GM12878 (cell line): Measurements from ENCODE around the gene HEXIM1.

Experiments
- BHLHE40 ChIP-seq, 2 experiments: fragments of 450-650 bp in 1 of 2; IDR thresholded peaks; 2 replicates each; pipeline ENCODE4 v1.6.1; 2011 to 2017; ENCODE audit warnings: low read depth in 2 of 2, borderline replicate concordance in 1 of 2, improper control_type of control experiment in 1 of 2, low read length in 1 of 2, mild to moderate bottlenecking in 1 of 2
- CBX3 ChIP-seq: fragments of 200-600 bp; sonication (generic); IDR thresholded peaks from 2 replicates; pipeline ENCODE4 v1.6.1; 2016; ENCODE audit warnings: low read depth, borderline replicate concordance
- KDM1A ChIP-seq: fragments of 200-600 bp; sonication (generic); IDR thresholded peaks from 2 replicates; pipeline ENCODE4 v1.6.1; 2016; ENCODE audit warnings: borderline replicate concordance
- POLR2AphosphoS5 ChIP-seq: IDR thresholded peaks from 2 replicates; pipeline ENCODE4 v1.6.1; 2011; ENCODE audit warnings: mild to moderate bottlenecking, low read length, inconsistent platforms
- RAD51 ChIP-seq: fragments of 450-650 bp; IDR thresholded peaks from 2 replicates; pipeline ENCODE4 v1.6.1; 2016; ENCODE audit warnings: moderate library complexity, mild to moderate bottlenecking, inconsistent platforms
- RELA ChIP-seq: fragments of 450-650 bp; IDR thresholded peaks from 2 replicates; pipeline ENCODE4 v1.8.0; 2014; ENCODE audit warnings: borderline replicate concordance; ENCODE audit not compliant: partially characterized antibody
- ZNF274 ChIP-seq: IDR thresholded peaks from one replicate; pipeline ENCODE4 v1.8.0; 2011; ENCODE audit not compliant: insufficient read length, insufficient read depth
- TF ChIP-seq, protein P1 (sequence below): IDR thresholded peaks from 2 replicates; pipeline ENCODE4 v1.6.1; 2011; ENCODE audit warnings: borderline replicate concordance, low read depth, mild to moderate bottlenecking, moderate library complexity, mixed read lengths, low read length; ENCODE audit not compliant: insufficient read depth; ENCODE audit errors: extremely low read length
- TF ChIP-seq, protein P2 (sequence below): fragments of 450-650 bp; IDR thresholded peaks from 2 replicates; pipeline ENCODE4 v1.6.1; 2017; ENCODE audit warnings: mild to moderate bottlenecking
- TF ChIP-seq, protein P3 (sequence below), 3 experiments: IDR thresholded peaks in 2 of 3; conservative IDR thresholded peaks in 1 of 3; 2 replicates each; pipeline ENCODE4 v1.5.1; 2011; ENCODE audit warnings: low read depth in 3 of 3, low read length in 3 of 3, mild to moderate bottlenecking in 3 of 3, control low read depth in 2 of 3, moderate library complexity in 2 of 3, inconsistent platforms in 1 of 3, mixed read lengths in 1 of 3; ENCODE audit not compliant: control insufficient read depth in 2 of 3, insufficient read depth in 1 of 3; ENCODE audit errors: extremely low read depth in 1 of 3

DNA sequence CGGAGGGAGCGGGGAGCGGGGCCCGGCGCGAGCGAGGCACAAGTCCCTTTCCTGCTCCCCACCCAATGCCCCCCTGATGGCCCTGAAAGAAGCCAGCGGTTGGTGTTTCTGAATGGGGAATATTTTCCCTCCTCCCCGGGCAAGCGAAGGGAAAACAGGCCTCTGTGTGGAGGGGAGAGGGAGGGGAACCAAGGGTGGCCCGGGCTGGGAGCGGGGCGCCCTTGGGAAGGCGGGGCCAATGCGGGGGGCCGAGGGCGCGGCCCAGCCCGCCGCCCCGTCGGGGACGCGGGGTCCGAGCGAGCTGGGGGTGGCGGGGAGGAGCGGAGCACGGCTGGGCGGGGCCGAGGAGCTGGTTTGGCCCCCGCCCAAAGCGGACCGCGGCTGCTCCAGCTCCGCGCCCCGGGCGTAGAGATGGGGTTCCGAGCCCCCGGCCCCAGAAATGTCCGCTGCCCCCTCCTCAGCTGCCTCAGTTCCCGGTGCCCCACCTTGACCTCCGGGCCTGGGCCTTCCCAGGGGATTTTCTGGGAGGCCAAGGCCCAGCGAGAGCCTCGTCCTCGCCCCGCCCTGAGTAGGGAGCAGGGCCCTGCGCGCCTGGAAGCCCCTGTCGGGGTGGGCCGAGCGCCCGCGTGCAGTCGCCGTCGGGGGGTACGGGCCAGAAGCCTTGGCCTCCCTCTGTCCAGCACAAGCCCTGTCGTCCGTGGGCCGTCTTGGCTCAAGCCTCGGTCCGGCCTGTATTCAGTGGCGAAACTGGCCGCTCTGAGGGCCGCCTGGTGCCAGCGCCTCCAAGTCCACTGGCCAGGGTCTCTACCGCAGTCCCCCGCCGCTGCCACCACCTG is 3.9 kb upstream of the HEXIM1 start:
- TF ChIP-seq POLR2AphosphoS5: no peak; the same call in 1 of the 2 replicates
- no peak for TF ChIP-seq RAD51
- TF ChIP-seq, protein P1, sequence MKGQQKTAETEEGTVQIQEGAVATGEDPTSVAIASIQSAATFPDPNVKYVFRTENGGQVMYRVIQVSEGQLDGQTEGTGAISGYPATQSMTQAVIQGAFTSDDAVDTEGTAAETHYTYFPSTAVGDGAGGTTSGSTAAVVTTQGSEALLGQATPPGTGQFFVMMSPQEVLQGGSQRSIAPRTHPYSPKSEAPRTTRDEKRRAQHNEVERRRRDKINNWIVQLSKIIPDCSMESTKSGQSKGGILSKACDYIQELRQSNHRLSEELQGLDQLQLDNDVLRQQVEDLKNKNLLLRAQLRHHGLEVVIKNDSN: no peak
- TF ChIP-seq CBX3: no peak
- TF ChIP-seq, protein P2, sequence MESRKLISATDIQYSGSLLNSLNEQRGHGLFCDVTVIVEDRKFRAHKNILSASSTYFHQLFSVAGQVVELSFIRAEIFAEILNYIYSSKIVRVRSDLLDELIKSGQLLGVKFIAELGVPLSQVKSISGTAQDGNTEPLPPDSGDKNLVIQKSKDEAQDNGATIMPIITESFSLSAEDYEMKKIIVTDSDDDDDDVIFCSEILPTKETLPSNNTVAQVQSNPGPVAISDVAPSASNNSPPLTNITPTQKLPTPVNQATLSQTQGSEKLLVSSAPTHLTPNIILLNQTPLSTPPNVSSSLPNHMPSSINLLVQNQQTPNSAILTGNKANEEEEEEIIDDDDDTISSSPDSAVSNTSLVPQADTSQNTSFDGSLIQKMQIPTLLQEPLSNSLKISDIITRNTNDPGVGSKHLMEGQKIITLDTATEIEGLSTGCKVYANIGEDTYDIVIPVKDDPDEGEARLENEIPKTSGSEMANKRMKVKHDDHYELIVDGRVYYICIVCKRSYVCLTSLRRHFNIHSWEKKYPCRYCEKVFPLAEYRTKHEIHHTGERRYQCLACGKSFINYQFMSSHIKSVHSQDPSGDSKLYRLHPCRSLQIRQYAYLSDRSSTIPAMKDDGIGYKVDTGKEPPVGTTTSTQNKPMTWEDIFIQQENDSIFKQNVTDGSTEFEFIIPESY: no peak
- TF ChIP-seq BHLHE40 (IDR thresholded peaks at IDR 0.05; ENCODE audit: borderline replicate concordance in 1 of 2, low read depth in 2 of 2, low read length in 1 of 2): no peak
- no peak for TF ChIP-seq KDM1A
- TF ChIP-seq, protein P3, sequence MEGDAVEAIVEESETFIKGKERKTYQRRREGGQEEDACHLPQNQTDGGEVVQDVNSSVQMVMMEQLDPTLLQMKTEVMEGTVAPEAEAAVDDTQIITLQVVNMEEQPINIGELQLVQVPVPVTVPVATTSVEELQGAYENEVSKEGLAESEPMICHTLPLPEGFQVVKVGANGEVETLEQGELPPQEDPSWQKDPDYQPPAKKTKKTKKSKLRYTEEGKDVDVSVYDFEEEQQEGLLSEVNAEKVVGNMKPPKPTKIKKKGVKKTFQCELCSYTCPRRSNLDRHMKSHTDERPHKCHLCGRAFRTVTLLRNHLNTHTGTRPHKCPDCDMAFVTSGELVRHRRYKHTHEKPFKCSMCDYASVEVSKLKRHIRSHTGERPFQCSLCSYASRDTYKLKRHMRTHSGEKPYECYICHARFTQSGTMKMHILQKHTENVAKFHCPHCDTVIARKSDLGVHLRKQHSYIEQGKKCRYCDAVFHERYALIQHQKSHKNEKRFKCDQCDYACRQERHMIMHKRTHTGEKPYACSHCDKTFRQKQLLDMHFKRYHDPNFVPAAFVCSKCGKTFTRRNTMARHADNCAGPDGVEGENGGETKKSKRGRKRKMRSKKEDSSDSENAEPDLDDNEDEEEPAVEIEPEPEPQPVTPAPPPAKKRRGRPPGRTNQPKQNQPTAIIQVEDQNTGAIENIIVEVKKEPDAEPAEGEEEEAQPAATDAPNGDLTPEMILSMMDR (IDR thresholded peaks at IDR 0.05 in 2 of 3, conservative IDR thresholded peaks at IDR 0.05 in 1 of 3; ENCODE audit: control insufficient read depth in 2 of 3, extremely low read depth in 1 of 3, insufficient read depth in 1 of 3, low read depth in 3 of 3, low read length in 3 of 3): no peak
- TF ChIP-seq ZNF274: no peak
- TF ChIP-seq RELA: no peak
